NK-92 treated with Interleukin-12 subunit alpha and Interleukin-12 subunit beta, amount 100 ng/mL, for 24 hours (cell line): ENCODE data around the gene BLM.

ENCODE experiments used
- DNase-seq: peaks from one replicate; lab custom pipeline; 2025; lab: John Stamatoyannopoulos, UW

The BLM gene

GRCh38 chr15:90851114-90851513 is 134.0 kb downstream of the BLM start:
- DNase-seq: no peak

DNA sequence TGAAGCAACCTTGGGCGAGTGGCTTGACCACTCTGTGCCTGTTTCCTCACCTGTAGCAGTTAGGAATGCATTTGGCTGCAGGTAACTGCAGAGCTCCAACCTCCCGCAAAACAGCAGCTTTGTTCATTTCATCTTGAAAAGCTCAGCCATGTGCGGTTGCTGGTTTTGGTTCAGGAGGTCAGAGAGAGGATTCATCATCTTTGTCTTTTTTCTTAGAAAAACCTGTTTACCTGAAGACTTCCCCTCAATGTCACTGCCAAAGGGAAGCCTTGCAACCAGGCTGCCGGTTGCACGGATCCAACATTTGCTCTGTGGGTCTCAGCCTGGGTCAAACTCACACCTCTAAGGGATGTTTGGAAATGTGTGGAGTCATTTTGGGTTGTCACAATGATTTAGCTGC is 134.8 kb downstream of the BLM start:
- no peak for DNase-seq

DNA sequence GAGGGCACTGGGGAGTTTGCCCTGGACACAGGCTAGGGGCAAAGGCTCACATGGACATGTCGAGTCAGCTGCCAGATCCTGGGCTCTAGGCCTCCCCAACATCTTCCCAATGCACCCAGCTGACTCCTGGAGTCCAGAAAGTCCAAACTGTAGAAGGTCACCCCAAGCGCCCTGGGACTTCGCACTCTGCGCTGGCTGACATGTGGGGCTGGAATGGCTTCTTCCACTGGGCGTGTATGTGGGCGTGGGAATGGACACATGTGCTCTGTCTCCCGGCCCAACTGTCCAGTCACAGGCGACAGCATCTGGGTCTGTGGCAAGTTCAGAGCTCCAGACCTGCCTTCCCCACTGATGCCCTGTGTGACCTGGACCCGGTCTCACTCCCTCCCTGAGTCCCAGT is 138.0 kb downstream of the BLM start:
- no peak for DNase-seq

- DNase-seq: no peak
Measured at GRCh38 chr15:90857337-90857736, 140.2 kb downstream of the BLM start.

DNA sequence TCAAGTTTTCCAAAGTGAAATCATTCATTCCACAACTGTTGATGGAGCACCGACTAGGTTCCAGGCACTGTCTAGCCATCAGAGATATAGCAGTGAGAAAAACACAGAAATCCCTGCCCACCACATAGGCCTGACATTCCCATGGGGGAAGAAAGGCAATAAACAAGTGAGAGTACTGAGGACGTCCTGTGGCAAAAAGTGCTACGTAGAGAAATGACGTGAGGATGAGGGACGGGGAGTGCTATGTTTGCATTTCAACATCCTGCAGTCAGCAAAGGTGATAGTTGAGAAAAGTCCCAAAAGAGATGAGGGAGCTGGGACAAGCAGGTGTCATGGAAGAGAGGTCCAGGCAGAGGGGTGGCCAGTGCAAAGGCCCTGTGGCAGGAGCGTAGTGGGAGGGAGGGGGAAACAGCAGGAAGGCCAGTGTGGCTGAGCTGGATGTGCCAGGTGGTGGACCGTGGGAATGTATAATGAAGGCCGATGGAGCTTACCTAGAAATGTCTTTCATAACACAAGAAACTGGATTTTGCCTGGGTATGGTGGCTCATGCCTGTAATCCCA is 140.8 kb downstream of the BLM start:
- no peak for DNase-seq

DNA sequence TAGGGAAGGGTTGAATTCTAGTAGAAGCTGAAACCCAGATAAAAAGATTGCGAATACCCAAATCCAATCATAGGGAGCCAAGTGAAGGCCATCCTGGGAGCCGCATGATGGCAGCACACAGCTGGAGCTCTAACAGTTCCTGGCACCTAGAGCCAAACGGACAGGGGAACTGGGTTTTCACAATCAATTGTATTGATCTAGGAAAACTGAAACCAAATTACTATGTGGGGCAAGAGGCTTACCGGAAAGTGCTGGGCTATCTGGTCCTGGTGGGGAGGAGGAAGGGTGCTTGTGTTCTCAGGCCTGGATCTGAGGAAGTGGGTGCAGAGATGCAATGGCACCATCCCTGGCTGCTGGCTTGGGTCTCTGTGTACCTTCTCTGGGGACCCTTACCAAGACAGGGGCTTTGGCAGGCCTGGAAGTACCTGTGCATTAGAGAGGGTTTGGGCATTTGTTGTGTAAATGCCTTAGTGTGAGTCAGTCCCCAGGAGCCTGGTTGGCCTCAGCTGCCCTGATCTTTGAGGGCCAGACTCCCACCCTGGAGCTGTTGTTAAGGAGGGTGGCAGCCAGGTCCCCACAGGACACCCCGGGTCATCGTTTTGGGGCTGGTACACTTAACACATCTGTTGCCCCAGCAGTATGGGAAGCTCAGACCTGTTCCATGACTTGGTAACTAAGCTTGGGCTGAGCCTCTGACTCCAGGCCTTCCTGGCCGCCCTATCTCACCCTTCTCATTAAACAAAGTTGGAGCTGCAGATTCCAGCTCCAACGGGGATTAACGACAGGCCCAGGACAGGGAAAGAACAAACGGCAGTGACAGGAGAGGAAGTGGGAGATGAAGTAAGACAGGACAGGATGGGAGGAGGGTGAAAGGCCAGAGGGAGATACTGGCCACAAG is 142.3 kb downstream of the BLM start:
- DNase-seq: no peak

- DNase-seq: no peak
Measured at GRCh38 chr15:90860450-90860849, 143.3 kb downstream of the BLM start.

- no peak for DNase-seq
Measured at GRCh38 chr15:90860942-90861675, 144.0 kb downstream of the BLM start.

DNA sequence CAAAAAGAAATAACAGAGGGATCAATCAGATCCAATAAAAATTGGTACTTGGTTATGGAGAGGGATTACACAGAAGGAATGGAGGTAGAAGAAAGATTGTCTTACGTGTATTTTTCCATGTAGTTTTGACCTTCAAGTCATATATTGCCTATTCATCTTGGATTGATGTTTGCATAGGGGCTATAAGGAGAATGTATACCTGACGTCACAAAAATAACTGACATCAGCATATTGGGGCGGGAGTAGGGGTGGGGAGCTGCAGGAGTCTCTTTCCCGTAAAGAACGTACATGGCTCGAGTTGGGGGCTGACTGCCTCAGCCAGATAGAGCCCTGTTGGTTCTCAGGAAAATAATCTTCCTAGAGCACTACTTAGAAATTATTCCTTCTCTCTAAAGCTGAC is 145.3 kb downstream of the BLM start:
- DNase-seq: no peak

DNA sequence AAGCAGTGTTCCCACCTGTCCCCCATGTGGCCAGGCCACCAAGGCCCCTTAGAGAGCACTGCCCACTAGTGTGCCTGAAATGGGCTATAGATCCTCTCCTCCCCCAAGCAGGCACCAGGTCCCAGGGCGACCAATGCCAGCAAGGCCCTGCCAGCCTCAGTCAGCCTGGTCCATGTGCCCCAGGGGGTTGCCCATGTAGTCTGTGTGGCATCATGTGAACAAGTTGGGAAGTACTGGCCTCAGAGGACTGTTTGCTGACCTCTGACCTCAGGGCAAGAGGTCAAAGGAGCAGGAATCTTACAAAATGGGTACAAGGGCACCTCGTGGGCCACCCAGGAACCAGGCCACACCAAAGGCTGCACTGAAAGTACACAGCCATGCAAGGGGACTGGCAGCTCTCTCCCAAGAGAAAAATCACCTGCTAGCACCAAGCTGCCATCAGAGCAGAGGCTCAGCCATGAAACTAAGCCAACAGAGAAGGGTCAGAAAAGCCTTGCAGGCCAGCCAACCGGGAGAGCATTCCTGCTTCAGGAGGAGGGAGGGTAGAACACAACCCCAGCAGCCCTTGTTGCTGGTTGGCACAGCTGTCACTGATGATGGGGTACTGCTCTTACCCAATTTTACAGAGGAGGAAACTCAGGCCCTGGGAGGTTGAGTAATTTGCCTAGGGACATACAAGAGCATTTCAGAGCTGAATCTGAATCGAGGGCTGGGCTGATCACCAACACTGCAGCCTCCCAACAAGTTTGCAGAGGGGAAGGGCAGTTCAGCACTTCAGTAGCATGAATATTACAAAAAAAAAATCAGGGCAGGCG is 146.0 kb downstream of the BLM start:
- DNase-seq: no peak

DNA sequence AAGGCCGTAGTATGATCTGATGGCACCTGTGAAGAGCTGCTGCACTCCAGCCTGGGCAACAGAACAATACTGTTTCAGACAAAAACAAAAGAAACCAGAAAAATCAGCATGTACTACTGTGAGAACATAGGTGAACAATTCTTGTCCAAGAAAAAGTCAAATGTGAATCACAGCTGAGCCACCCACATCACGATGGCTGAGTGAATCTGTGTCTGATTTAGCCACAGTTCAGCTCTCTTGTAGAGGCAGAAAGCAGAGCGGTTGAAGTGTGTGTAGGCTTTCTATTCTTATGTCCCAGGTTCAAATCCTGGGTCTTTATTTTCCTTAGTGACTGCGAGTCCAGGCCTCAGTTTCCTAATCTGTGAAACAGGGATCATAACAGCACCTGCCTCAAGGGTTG is 146.8 kb downstream of the BLM start:
- no peak for DNase-seq

DNA sequence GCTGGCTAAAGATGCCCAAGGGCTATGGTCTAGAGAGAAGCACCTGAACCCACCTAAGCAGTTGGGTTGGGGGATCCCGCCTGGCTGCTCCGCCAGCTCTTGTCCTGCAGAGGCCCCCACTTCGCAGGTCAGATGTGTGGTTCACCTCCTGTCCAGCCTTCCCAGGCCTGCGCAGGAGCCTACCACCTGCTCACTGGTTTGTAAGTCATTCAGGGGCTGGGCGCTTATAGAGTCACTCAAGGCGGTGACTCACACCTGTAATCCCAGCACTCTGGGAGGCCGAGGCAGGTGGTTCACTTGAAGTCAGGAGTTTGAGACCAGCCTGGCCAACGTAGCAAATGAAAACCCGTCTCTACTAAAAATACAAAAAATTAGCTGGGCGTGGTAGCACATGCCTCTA is 147.4 kb downstream of the BLM start:
- DNase-seq: no peak

GRCh38 chr15:90865702-90866101 is 148.6 kb downstream of the BLM start:
- DNase-seq: no peak
